C4-2B (cell line): ENCODE measurements around the gene SRM.

Experiments
- ZFX ChIP-seq: fragments of 450-650 bp; IDR thresholded peaks from 2 replicates; pipeline ENCODE4 v1.6.1; 2017
- TF ChIP-seq, protein P1 (sequence below): fragments of 450-650 bp; conservative IDR thresholded peaks from 2 replicates; pipeline ENCODE4 v1.5.1; 2017; ENCODE audit warnings: mild to moderate bottlenecking

- TF ChIP-seq, protein P1, sequence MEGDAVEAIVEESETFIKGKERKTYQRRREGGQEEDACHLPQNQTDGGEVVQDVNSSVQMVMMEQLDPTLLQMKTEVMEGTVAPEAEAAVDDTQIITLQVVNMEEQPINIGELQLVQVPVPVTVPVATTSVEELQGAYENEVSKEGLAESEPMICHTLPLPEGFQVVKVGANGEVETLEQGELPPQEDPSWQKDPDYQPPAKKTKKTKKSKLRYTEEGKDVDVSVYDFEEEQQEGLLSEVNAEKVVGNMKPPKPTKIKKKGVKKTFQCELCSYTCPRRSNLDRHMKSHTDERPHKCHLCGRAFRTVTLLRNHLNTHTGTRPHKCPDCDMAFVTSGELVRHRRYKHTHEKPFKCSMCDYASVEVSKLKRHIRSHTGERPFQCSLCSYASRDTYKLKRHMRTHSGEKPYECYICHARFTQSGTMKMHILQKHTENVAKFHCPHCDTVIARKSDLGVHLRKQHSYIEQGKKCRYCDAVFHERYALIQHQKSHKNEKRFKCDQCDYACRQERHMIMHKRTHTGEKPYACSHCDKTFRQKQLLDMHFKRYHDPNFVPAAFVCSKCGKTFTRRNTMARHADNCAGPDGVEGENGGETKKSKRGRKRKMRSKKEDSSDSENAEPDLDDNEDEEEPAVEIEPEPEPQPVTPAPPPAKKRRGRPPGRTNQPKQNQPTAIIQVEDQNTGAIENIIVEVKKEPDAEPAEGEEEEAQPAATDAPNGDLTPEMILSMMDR: no peak
- no peak for TF ChIP-seq ZFX
Observed at GRCh38 chr1:11025618-11026017, 34.2 kb downstream of the SRM start.
